SK-N-SH (cell line): ENCODE results near the gene CFAP91.

Experiments used
- CTCF ChIP-seq: fragments of 200-600 bp; sonication (generic); IDR thresholded peaks from 2 replicates; pipeline ENCODE4 v1.6.1; 2017; ENCODE audit warnings: antibody characterized with exemption, mild to moderate bottlenecking, moderate library complexity
- EP300 ChIP-seq, 2 experiments: IDR thresholded peaks; 2 replicates each; pipeline versions ENCODE4 v1.4.0 to v1.6.1; 2012; ENCODE audit warnings: borderline replicate concordance in 1 of 2, low read depth in 1 of 2, low read length in 1 of 2
- FOXM1 ChIP-seq: IDR thresholded peaks from 2 replicates; pipeline ENCODE4 v1.4.0; 2012; ENCODE audit warnings: low read depth, mild to moderate bottlenecking
- JUND ChIP-seq: IDR thresholded peaks from 2 replicates; pipeline ENCODE4 v1.4.0; 2012
- MEF2A ChIP-seq: IDR thresholded peaks from 2 replicates; pipeline ENCODE4 v1.4.0; 2012; ENCODE audit warnings: low read depth, borderline replicate concordance
- MXI1 ChIP-seq: IDR thresholded peaks from 2 replicates; pipeline ENCODE4 v1.6.1; 2012; ENCODE audit warnings: mild to moderate bottlenecking, low read depth, low read length, improper control_type of control experiment
- POLR2AphosphoS5 ChIP-seq: IDR thresholded peaks from 2 replicates; pipeline ENCODE4 v1.6.1; 2012; ENCODE audit warnings: low read depth, low read length
- RAD21 ChIP-seq: IDR thresholded peaks from 2 replicates; pipeline ENCODE4 v1.6.1; 2012; ENCODE audit warnings: mild to moderate bottlenecking, low read length
- TF ChIP-seq, protein P1 (sequence below): IDR thresholded peaks from 2 replicates; pipeline ENCODE4; 2012
- TF ChIP-seq, protein P2 (sequence below): IDR thresholded peaks from 2 replicates; pipeline ENCODE4 v1.4.0; 2012; ENCODE audit warnings: low read depth, borderline replicate concordance

- TF ChIP-seq EP300 (IDR thresholded peaks at IDR 0.05; ENCODE audit: borderline replicate concordance in 1 of 2, low read depth in 1 of 2, low read length in 1 of 2) (no peak), JUND (no peak), MXI1 (no peak), FOXM1 (no peak), CTCF (no peak), RAD21 (no peak), POLR2AphosphoS5 (no peak), MEF2A (no peak)
- TF ChIP-seq, protein P1, sequence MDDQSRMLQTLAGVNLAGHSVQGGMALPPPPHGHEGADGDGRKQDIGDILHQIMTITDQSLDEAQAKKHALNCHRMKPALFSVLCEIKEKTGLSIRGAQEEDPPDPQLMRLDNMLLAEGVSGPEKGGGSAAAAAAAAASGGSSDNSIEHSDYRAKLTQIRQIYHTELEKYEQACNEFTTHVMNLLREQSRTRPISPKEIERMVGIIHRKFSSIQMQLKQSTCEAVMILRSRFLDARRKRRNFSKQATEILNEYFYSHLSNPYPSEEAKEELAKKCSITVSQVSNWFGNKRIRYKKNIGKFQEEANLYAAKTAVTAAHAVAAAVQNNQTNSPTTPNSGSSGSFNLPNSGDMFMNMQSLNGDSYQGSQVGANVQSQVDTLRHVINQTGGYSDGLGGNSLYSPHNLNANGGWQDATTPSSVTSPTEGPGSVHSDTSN = no peak
- TF ChIP-seq, protein P2, sequence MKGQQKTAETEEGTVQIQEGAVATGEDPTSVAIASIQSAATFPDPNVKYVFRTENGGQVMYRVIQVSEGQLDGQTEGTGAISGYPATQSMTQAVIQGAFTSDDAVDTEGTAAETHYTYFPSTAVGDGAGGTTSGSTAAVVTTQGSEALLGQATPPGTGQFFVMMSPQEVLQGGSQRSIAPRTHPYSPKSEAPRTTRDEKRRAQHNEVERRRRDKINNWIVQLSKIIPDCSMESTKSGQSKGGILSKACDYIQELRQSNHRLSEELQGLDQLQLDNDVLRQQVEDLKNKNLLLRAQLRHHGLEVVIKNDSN = no peak
These were observed 39.1 kb downstream of the CFAP91 start for GRCh38 chr3:119741657-119742590.
